ENCODE measurements around the gene LRRC8B. TPM values are rescaled to one million over a fixed set of nuclear protein-coding genes. Genes with fewer than 3 reads are reported as not detected.

LRRC8B gene
- total and polyA plus RNA-seq, 9 of the 15 experiments (the other 6 are each of a cell fraction or from before 2014, with no cell fraction given) = 4.3 to 43.7 (median 14.4) TPM

GRCh38 chr1:89615676-89616598 lies 91.3 kb downstream of the LRRC8B start:
- H3K4me1 ChIP-seq (replicated peaks in 1 of 2; ENCODE audit: control insufficient read depth in 2 of 2, insufficient read depth in 2 of 2, low read length in 2 of 2) = no peaks in the 10 kb centered on the region
- intact Hi-C loops (cut with micrococcal nuclease) (no loop called here), in situ Hi-C loops (cut with MboI) (loop anchor here (10.0 kb wide), 1 partner anchor 641 kb away; no protein-coding TSS in a partner anchor)
- no peaks in the 10 kb centered on the region for H3K9me3 ChIP-seq (replicated peaks; ENCODE audit: control insufficient read depth, insufficient read depth, low read depth, low read length)
- FAIRE-seq (no peak), DNase-seq (ENCODE audit: extremely low read depth in 1 of 4, low spot score in 3 of 4) (no peak), ATAC-seq (peak; percentile 62)
- no peaks in the 10 kb centered on the region for H3K9me1 ChIP-seq (ENCODE audit: control insufficient read depth, insufficient read depth, low read length)
- TF ChIP-seq RAD21 (CRISPR knock-in tag; conservative IDR thresholded peaks at IDR 0.05 in 1 of 2, IDR thresholded peaks at IDR 0.05 in 1 of 2) = 0 out of 4 replicates have a peak, but pooled peaks of 1 of the 2 experiments have one; percentile 12
- TF ChIP-seq ZNF695 (CRISPR knock-in tag; IDR thresholded peaks at IDR 0.05) = no peak
- peak; percentile 27 to 38 (median 31); a peak in 3 of 6 replicates for TF ChIP-seq CTCF (IDR thresholded peaks at IDR 0.05 in 2 of 3, conservative IDR thresholded peaks at IDR 0.05 in 1 of 3; ENCODE audit: insufficient read depth in 2 of 3, low read depth in 1 of 3, low read length in 3 of 3)
- no peak overlapping the region for H3K4me2 ChIP-seq (ENCODE audit: insufficient read depth, low read length)
- no peak overlapping the region for H2AFZ ChIP-seq (ENCODE audit: low read depth, low read length)
- no peaks in the 10 kb centered on the region for H3K36me3 ChIP-seq (ENCODE audit: control insufficient read depth, insufficient read depth, low read length)
- H3K27ac ChIP-seq (ENCODE audit: extremely low read depth, low read depth, low read length) = no peak overlapping the region
- ChIA-PET POLR2A (interaction anchor here (1.3 kb wide), 1 partner anchor 15 kb away, joined by 4 read pairs; no protein-coding TSS in a partner anchor), CTCF (ENCODE audit: low intra/inter-chr PET ratio) (no interaction called here)
- 32% methylated on average over 3 of the region's 3 CpGs for WGBS (ENCODE audit: insufficient coverage, low coverage, missing lambda C conversion rate)
- H4K20me1 ChIP-seq (replicated peaks; ENCODE audit: control insufficient read depth, insufficient read depth, low read length) = no peaks in the 10 kb centered on the region
- H3K9ac ChIP-seq (ENCODE audit: insufficient read depth in 1 of 2, low read depth in 2 of 2, low read length in 2 of 2) = no peak overlapping the region
- no TSS peak for BruUV-seq (replicated peaks)
- H3K79me2 ChIP-seq (ENCODE audit: control insufficient read depth, insufficient read depth, low read length) = no peaks in the 10 kb centered on the region
- H3K27me3 ChIP-seq (ENCODE audit: control insufficient read depth in 2 of 2, insufficient read depth in 2 of 2, low read length in 2 of 2) = no peaks in the 10 kb centered on the region
- H3K4me3 ChIP-seq = no peak overlapping the region
